22Rv1 (cell line): Measurements from ENCODE around the gene P2RY14.
A peak's percentile ranks its signal among the peaks of the same experiment; 100 is the strongest.

Experiments used
- H3K27ac ChIP-seq: fragments of 450-650 bp; 2 replicates; pipeline ENCODE4 v1.5.1; 2017
- CTCF ChIP-seq: fragments of 450-650 bp; IDR thresholded peaks from 2 replicates; pipeline ENCODE4 v1.5.1; 2017; ENCODE audit warnings: mild to moderate bottlenecking
- ZFX ChIP-seq: fragments of 450-650 bp; IDR thresholded peaks from 2 replicates; pipeline ENCODE4 v1.6.1; 2017; ENCODE audit warnings: antibody characterized with exemption, borderline replicate concordance

The P2RY14 gene

GRCh38 chr3:151278230-151278629 lies at the start of gene P2RY14:
P2RY14 (minus strand) TSS chr3:151278542; CDS start chr3:151214316, 64,226 bp downstream.
- TF ChIP-seq CTCF (no peak), ZFX (no peak)
- H3K27ac ChIP-seq = no peak within 1 kb of the TSS

DNA sequence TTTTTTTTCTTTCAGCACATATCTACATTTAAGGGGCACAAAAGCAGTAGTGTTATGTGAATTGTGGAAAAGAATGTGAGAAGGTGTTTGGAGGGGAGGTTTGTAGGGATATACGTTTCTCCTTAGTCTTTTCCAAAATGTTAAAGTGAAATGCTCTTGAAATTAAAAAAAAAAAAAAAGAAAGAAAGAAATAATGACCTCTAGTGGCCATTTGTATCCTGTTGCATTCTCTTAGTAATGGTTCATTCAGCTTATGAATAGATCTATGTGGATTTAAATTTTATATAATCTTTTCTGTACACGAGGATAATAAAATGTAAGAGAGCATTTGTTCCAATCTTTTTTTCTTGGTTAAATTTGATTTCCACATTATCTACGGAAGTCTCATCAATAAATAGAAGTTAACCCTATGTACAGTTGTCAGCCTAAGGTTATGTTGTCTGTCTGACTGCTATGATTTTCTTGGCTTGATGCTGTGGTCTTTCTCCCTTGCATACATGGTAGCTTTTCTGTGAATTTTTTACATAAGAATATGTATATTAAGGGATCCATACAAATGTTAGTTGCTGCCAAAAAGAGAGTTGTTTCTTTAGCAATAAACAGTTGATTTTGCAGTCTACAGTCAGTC lies 49.3 kb upstream of the P2RY14 start:
- TF ChIP-seq CTCF = peak; percentile 80
- no peak for TF ChIP-seq ZFX
- no peak overlapping the region for H3K27ac ChIP-seq

- no peak overlapping the region for H3K27ac ChIP-seq
- no peak for TF ChIP-seq ZFX
- no peak for TF ChIP-seq CTCF
These were observed 44.2 kb upstream of the P2RY14 start for GRCh38 chr3:151322511-151322910.

DNA sequence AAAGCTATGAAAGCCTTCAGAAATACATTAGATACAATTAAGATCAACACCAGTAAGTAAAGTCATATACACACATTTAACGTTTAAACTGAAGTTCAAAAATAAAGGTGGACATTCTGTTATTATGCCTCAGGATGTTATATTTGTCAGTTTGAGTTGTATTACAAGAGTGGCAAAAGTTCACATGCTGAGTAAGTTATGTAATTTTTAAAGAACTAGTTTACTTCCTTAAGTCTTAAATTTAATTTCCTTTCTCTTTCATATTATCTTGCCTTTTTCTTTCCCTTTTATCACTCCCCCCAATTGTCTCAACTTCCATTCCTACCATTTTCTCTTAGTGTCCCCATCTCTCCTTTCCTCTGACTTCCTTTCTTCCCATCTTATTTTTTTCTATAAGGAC lies 43.2 kb upstream of the P2RY14 start:
- no peak for TF ChIP-seq ZFX
- TF ChIP-seq CTCF = no peak
- H3K27ac ChIP-seq = no peak overlapping the region

GRCh38 chr3:151320131-151320530 lies 41.8 kb upstream of the P2RY14 start:
- TF ChIP-seq CTCF (no peak), ZFX (no peak)
- H3K27ac ChIP-seq = no peak overlapping the region

DNA sequence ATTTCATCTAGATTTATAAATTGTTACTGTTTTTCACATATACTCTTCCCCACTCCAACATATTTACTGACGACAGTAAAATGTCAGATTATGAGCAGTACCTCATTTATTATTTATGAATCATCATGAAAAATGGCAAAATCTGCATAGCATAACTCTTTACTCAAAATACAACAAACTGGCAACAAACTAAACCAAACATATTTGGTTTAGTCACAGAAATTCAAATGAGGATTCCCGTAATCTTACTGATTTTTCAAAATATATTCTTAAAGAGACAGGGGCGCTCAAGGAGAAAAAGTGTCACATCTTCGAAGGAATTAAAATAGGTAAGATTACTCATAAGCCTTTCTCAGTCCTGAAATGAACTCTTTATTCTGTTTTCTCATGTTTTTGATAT lies 41.3 kb upstream of the P2RY14 start:
- no peak for TF ChIP-seq ZFX
- TF ChIP-seq CTCF = no peak
- H3K27ac ChIP-seq = no peak overlapping the region

- no peak for TF ChIP-seq CTCF
- TF ChIP-seq ZFX = no peak
- H3K27ac ChIP-seq = no peak overlapping the region
These were observed 40.6 kb upstream of the P2RY14 start for GRCh38 chr3:151318991-151319390.
